NOMO-1 treated with dmso at 0.1 percent for 144 hours (cell line): ENCODE data around the gene RPN1.
"Not testable (repeated sequence)": the region's sequence is repeated elsewhere in the genome, so short reads cannot be mapped to it uniquely, and the experiment has no call there.

Experiments used
- DNase-seq: peaks from one replicate; lab custom pipeline; 2025; ENCODE audit not compliant: unreplicated experiment; lab: John Stamatoyannopoulos, UW

Gene RPN1

DNA sequence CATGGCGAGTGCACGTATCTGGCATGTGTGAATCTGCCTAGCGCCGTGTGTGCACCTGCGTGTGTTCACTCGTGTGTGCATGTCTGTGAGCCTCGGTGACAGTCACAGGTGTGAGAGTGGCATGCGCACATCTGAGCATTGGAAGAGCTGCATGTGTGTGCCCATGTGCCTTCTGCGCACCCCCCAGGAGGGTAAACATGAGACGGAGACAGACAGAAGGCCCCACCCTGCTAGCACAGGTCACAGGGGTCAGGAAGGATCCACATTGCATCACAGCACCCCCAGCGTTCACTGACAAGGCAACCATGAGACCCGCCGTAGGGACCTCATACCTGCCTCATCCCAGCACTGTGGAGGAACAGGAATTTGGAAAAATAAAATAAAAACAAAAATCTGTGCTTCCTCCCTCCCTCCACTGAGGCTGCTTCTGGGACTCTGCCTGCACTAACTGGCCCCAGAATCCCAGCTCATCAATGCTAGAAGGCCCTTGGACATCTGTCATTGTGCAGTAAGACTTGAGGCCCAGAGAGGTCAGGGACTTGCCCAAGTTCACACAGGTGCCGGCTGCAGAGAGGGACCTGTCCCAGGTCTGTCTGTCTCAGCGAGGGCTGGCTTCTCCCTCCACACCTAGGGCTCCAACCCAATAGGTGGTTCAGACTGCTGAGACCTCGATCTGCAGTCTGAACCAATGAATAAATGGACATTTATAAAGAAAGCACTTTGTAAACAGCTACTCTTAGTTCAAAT is 37.4 kb downstream of the RPN1 start:
- no peak for DNase-seq

DNA sequence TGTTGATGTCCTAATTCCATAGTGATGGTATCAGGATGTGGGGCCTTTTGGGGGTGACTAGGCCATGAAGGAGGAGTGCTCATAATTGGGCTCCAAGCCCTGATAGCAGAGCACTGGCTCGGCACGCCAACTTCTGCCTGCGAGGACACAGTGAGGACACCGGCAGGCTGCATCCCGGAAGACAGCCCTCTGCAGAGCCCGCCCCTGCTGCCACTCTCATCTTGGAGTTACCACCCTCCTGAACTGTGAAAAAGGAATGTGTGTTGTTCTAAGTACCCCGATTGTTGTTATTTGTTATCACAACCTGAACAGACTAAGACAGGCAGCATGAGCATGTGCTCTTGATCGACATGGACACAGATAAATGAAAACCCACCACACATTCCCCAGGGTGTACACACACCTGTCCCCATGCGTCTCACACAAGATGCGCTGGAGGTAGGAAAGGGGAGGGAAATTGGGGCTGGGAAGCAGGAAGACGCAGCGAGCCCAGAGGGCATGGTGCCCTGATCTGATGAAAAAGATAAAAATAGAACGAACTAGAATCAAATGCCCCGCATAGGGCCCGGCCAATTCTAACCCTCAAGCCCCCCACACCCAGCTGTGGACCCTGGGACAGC is 40.1 kb downstream of the RPN1 start:
- no peak for DNase-seq

DNA sequence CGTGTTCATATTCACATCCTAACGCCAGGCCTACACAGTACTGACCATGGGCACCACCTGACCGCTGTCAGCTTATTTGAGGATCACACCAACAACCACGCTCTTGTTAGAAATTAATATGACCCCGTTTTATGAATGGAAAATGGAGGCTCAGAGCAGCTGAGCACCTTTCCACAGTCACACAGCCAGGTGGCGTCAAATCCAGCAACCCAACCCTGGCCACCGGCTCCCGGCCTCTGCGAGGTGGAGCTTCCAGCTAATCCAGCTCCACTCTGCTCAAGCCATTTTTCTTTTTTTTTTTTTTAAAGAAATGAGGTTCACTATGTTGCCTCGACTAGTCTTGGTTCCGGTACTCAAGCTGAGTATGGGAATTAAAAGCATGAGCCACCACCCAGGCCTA is 41.3 kb downstream of the RPN1 start:
- no peak for DNase-seq

DNA sequence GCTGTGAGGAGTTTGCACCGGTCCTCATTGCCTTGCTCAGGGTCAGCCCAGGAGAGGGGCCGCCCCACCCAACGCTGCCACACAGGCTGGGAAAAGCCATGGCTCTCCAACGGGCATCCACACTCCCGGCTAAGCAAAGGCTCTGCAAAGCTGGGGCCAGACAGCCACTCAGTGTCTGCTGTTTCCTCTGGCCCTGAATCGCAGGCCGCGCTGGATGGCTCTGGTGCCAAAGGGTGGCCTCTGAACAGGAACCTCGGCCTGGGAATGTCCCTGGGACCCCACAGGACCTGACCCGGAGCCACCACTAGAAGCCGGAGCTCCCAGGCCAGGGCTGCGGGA is 42.9 kb downstream of the RPN1 start:
- DNase-seq = no peak

DNA sequence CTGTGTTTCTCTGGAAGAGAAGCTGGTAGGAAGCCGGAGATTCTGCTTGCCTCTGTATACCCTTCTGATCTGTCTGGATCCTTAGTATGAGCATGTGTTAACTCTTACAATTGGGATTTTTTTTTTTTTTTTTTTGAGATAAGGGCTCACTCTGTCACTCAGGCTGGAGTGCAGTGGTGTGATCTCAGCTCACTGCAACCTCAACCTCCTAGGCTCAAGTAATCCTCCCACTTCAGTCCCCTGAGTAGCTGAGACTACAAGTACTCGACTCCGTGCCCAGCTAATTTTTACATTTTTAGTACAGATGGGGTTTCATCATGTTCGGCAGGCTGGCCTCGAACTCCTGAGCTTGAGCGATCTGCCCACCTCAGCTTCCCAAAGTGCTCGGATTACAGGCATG is 44.5 kb downstream of the RPN1 start:
- no peak for DNase-seq

DNA sequence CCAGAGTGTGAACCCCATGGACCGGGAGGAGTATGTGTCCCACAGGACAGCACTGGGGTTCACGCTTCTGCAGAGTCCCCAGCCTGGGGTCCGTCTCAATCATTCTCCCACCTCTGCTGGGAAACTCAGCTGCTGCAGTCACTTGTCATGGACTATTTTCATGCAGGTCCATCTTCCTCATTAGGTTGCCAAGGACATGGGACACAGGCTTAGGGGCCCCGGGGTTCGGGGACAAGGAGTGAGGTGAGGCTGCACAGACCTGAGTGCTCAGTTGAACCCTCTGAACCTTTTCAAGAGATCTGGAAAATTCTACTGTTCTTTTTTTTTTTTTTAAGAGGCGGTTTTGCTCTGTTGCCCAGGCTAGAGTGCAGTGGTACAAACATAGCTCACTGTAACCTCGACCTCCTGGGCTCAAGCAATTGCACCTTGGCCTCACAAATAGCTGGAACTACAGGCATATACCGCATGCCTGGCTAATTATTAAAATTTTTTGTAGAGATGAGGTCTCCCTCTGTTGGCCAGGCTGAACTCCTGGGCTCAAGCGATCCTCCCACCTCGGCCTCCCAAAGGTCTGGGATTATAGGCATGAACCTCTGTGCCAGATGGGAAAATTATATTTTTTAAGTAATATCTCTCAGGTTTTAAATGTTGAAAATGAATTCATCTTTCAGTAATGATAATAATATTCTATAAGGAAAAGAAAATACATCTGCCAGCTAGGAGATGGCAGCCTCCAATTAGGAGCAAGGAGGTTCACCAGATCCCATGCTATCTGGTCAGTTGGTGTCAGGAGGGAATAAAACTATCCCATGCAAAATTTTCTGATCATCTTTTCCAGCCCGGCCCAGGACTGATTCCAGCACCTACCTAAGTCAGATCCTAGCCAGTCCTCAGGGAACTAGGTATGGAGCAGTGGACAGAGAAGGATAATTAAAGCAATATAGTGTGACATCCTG is 45.2 kb downstream of the RPN1 start:
- DNase-seq = peak; percentile 24

DNA sequence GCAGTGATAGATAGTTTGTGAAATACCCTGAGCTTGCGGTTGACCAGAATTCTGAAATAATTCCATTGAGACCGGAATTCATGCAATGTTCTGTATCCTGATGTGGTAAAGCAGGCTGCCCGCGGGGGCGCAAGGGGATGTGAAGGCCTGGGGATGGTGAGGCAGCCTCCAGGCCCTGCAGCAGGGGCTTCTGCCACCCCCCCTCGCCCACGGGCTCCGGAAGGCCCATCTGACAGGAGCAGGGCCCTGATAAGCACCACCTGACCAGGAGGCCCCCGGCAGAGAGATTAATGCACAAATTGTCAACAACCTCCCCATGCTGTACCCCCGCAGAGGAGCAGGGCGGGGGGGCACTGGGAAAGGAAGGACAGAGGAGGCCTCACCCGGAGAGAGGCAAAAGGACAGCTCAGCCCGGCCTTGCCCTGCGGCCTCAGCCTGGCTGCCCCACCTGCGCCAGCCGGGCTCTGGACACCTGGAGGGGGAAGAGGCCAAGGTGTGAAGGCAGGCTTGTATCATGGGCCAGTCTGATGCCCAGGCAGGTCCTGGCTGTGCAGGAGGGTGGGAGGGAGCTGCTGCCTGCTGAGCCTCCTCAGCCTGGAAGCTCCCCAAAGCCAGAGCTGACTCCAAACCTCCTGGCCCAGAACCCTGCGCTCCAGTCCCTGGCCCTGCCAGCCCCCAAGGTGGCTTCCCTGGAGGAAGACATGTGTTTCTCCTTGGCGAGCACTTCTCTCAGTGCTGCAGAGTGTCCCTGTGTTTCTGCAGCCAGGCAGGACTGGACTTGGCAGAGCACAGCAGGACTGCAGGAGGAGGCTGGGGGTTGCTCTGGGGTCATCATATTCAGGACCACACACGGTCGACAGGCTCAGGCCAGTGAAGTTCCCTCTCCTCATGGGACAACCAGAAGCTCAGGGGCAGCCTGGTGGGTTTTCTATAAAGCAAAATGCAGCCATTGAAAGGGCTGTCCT is 46.5 kb downstream of the RPN1 start:
- DNase-seq = peak; percentile 92

DNA sequence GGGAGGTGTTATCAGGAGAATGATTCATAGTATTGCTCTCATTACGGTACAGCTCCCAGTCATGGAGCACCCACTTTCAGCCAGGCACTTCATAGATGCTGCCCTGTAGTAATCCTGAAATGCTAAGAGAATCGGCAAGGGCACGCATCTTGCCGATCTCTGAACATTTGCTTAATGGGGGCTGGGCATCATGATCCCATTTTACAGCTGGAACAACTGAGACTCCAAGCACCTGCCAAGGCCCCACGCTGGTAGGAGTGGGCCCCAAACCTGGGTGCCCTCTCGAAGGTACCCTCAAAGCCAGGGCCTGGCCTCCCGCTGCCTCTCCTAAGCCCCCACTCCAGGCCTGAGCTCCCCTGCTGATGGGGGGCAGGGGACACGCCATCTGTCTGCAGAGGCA is 47.3 kb downstream of the RPN1 start:
- DNase-seq = no peak

DNA sequence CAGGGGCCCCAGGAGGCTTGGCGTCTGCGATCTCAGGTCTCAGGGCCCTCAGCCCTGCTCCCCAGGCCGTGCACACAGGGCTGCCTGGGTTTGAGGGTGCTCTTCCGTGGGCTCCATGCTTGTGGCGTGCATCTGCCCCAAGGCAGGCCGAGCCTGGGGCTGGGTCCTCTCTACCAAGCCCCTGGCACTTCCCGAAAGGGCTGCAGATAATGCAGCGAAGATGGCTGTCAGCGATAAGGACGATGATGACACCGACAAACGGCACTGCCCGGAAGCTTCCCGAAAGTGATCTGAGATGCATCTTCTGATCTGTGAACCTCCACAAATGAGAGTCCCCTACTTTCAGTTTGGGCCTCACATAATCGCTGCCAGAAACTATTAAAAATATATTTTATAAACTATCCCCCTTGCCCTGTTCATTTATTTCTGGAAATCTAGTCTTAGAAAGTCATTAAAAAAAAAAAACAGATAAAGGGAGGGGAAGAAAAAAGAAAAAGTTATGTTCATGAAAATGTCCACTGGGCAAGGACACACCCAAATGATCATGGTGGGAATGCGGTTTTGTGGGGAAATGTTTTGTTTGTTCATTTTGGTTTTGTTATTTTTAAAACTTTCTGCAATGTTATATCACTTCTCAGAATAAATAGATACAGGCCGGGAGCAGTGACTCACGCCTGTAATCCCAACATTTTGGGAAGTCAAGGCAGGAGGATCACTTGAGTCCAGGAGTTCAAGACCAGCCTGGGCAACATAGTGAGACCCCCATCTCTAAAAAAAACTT is 51.5 kb downstream of the RPN1 start:
- DNase-seq = peak; percentile 47

DNA sequence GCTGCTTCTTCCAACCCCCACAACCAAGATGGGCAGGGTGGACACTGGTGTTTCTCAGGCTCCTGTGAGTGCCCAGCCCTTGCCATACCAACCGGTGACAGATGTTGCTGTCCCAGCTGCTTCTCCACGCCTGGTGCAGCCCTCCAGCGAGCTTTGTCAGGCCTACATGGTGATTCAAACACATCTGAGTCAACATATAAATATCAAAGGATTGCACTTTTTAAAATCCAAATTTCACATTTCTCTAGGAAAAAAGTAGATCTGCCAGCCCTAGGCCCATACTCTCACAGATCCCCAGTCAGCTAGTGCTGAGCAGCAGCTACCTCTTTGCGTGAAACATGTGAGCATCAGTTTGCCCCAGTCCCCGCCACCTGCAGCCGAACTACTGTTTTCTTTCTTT is 52.7 kb downstream of the RPN1 start:
- no peak for DNase-seq

DNA sequence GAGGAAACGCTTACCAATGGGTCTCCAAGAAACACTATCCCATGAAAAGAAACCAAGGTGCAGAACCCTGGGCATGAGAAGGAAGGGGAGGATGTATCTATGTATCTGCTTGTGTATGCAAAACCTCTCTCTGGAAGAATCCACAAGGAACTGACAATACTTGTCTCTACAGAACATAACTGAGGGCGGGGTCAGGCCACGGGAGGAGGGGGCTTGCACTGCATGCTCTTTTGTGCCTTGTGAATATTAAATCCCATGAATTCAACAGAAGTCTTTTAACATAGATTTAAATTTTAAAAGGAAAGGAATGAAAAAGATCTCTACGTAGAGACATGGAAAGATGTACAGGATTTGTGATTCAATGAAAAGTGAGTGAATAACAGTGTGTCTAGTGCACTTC is 57.8 kb downstream of the RPN1 start:
- no peak for DNase-seq

DNA sequence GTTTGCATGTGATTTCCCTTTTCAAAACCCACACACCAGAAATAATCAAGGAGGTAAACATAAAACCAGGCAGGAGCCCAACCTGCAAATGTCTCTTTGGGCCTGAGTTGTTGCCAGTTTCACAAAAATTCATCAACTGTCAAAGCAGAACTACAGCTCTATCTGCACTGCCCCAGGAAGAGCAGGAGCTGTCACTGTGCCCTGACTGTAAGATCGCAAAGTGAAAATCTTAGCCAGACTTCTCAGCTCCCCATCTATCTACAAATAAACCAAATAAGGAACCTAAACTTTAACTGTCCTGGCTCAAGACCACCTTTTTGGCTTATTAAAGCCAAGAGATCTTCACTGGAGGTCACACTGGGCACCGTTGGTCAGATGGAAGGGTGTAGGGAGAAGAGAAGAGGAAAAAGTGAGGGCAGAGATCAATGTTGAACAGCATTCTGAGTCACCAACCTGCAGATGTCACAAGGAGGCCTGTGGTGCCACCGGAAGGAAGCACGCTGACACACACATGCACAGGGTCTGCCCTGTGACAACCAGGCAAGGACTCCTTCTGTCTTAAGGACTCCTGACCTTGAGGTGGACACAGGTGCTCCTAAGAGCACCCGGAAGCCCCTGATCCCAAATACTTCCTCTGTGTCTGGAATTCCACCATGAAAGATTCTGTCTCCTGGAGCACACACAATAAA is 58.7 kb downstream of the RPN1 start:
- peak; percentile 82 for DNase-seq

DNA sequence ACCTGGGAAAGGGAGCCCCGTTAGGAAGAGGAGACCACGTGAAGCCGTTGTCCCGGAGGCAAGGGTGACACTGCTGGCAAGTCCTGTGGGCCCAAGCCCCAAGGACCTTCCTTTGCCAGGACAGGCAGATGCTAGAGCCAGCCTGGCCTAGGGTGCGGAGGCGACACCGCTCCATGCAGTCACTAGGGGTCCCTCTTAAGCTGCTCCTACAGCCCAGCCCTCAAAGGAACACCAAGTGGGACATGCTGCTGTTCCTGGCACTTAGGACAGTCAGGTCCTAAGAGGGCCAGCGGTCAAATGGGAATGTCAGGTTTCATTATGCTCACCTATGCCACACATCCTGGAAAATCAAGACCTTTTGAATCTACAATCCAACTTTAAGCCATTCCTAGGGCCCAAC is 59.7 kb downstream of the RPN1 start:
- peak; percentile 35 for DNase-seq

DNA sequence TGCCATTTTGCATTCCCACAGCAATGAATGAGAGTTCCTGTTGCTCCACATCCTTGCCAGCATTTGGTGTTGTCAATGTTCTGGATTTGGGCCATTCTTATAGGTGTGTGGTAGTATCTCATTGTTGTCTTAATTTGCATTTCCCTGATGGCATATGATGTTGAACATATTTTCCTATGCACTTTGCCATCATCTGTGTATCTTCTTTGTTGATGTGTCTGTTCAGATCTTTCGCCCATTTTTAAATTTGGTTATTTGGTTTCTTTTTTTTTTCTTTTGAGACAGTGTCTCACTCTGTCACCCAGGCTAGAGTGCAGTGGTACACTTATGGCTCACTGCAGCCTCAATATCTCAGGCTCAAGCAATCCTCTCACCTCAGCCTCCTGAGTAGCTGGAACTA is 60.6 kb downstream of the RPN1 start:
- DNase-seq = not testable (repeated sequence)

DNA sequence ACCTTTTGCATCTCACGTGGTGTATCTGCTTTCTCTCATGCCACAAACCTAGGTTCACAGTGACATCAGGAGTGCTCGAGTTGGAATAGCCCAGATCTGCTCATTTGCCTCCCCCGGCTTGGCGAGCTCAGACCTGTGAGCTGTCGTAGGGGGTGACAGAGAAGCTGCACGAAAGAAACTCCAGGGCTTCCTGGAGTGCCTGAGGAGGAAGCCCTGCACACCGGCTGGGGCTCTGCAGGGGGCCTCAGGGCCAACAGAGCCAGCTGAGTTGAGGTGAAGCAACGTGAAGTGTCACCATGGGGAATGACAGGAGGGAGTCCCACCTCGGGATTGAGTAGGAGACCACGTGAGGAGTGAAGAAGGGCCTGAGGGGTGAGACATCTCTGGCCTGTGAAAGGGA is 62.5 kb downstream of the RPN1 start:
- DNase-seq = peak; percentile 44

DNA sequence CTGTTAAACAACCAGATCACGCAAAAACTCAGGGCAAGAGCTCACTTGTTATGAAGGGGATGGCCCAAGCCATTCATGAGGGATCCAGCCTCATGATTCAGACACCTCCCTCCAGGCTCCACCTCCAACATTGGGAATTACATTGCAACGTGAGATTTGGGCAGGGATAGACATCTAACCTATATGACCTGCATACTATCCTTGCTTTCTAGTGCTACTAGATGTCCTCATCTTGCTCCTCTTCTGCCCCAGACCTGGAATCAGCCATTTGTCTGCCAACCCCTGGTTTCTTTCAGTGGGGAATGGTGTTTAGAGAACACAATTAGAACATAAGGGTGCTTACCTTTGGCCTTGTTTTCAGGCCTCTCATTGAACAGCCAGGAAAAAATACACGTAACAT is 63.2 kb downstream of the RPN1 start:
- DNase-seq = no peak

DNA sequence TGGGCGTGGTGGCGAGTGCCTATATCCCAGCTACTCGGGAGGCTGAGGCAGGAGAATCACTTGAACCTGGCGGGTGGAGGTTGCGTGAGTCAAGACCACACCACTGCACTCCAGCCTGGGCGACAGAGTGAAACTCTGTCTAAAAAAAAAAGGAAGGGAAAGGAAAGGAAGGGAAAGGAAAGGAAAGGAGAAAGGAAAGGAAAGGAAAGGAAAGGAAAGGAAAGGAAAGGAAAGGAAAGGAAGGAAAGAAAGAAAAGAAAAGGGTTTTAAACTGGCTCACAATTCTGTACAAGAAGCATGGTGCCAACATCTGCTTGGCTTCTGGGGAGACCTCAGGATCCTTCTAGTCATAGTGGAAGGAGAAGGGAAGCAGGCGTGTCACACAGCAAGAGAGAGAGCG is 63.7 kb downstream of the RPN1 start:
- not testable (repeated sequence) for DNase-seq

DNA sequence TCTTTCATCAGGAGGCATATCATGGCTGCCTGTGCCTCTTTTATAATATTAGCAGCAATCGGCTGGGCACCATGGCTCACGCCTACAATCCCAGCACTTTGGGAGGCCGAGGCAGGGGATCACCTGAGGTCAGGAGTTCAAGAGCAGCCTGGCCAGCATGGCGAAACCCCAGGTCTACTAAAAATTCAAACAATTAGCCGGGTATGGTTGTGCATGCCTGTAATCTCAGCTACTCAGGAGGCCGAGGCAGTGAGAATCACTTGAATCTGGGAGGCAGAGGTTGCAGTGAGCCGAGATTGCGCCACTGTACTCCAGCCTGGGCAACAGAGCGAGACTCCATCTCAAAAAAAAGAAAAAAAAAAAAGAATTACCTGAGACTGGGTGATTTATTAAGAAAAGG is 64.2 kb downstream of the RPN1 start:
- DNase-seq = not testable (repeated sequence)

DNA sequence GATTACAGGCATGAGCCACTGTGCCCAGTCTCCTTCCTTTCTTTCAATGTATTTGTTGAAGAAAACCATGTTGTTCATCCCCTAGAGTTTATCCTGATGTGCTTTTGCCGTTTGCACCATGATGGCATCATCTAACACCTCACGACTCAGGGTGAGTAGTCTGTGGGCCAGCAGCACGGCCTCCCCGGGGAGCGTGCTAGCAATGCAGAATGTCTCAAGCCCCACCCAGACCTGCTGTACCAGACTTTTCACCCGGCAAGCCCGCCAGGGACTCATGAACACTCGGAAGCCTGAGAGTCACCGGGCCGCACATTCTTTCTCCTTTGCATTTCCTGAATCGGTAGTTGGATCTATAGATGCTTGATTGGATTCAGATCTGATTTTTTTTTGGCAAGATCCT is 64.6 kb downstream of the RPN1 start:
- no peak for DNase-seq
